Articular chondrocyte of knee joint (primary cell): ENCODE results near the gene TLR6. TPM values are rescaled to one million over a fixed set of nuclear protein-coding genes. Genes with fewer than 3 reads are reported as not detected.

ENCODE experiments used
- small RNA-seq: library from RNA; depleted of rRNA; stranded (forward); fragments of <200 nt; gene quantifications from one replicate; pipeline ENCODE3, GENCODE V24; 2012
- total RNA-seq: library from RNA; depleted of rRNA; stranded (reverse); fragments of >200 nt; gene quantifications from 2 replicates; pipeline ENCODE4 v1.2.3, GENCODE V29; 2012

The TLR6 gene
- 5.7 and 6.1 TPM in 2 replicates for total RNA-seq

GRCh38 chr4:38856524-38857337 lies at the start of gene TLR6:
Gene TLR6 (minus strand): TSS chr4:38856817. CDS start chr4:38829473, 27,344 bp downstream.

GRCh38 chr4:38867478-38868058 lies 11.0 kb upstream of the TLR6 start, which contains the start of gene FAM114A1:
Gene FAM114A1 (plus strand): TSS chr4:38867806. CDS start chr4:38878079, 10,273 bp downstream.

DNA sequence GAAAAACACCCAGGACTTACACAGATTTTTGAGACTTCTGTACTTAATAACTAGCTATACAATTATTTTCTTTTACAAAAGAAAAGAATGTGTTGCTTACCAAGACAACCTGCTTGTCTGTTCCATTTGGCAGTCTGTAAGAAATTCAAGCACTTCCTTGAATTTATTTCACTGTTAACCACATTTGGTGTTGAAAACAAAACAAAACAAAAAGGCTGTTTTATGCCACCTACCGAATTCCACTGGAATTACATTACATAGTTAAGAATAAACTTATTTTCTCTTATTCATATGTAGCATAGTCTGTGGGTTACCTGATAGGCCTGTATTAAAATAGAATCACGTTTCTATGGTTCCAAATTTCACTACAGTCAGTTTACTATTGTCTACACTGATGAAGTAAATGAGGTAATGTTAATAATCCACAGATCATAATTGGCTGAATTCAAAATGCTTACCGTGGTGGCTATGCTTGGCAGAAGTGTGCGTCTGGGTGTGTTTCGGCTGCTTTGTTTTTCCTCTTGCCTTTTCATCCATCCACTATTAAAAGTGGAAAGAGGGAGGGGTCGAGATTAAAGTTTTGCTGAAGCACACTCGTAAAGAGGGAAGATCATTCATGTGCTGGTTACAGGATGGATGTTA lies 51.8 kb downstream of the TLR6 start, which contains the start of gene TLR1:
TLR1 (minus strand) TSS at position 138 of the 642 bp plus-strand sequence. CDS start 5,960 bp downstream, outside the sequence.

DNA sequence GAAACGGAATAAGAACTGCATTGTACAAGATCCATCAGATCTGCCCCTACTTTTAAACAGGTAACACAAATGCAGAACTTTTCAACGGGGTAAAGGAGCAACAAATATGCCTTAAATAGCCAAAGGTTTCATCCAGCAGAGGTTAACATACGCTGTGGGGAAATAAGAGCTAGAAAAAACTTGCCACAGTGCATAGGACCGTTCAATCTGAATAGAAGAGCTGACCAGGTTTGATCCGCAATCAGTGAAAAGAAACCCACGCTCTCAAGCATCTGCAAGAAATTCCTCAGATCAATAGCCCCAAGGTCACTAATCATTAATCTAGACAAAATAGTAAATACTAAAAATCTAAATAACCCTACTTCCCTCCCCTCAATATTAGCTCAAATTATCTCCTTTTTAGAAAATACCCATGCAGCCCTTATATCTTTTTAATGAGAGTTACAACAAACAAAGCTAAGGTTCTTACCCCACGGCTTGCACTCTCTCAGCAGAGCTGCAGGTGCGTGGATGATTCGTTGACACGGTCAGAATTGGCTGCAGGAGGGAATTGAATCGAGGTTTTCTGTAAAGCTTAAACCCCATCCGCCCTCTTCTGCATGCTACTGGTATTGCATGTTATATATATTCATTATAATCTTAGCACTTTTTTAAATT lies 74.0 kb downstream of the TLR6 start, which contains the start of gene TLR10:
TLR10 (minus strand) TSS at position 539 of the 657 bp plus-strand sequence. CDS start 7,400 bp downstream, outside the sequence.

Small RNA genes within 50 kb of the gene (small RNA-seq; reads per million reads assigned to genes)
- 16.8 reads per million, percentile 95 among the genes with 10 or more reads in this experiment for gene MIR574

Other genes with a start within 250 kb of the TLR6 start
- gene KLF3, start 192.6 kb downstream of the TLR6 start, total RNA-seq, result 35.0 and 41.0 TPM in 2 replicates
- not detected in 2 replicates for gene TLR10, start 73.8 kb downstream of the TLR6 start, total RNA-seq
- gene TLR1, start 52.0 kb downstream of the TLR6 start, total RNA-seq, result 3.0 and 8.4 TPM in 2 replicates
- 387 and 432 TPM in 2 replicates for gene FAM114A1, start 11.0 kb upstream of the TLR6 start, total RNA-seq
- gene TMEM156, start 175.6 kb upstream of the TLR6 start, total RNA-seq, result not detected in 2 replicates
- 51.9 and 60.7 TPM in 2 replicates for gene KLHL5, start 205.4 kb upstream of the TLR6 start, total RNA-seq